ENCODE data around the gene LYPD5. TPM values are rescaled to one million over a fixed set of nuclear protein-coding genes. Genes with fewer than 3 reads are reported as not detected.
A peak's percentile ranks its signal among the peaks of the same experiment; 100 is the strongest.

The LYPD5 gene
- total and polyA plus RNA-seq, 2 of the 8 experiments (the other 6 are each of a cell fraction or from before 2014, with no cell fraction given) = 0.74 to 4.3 TPM

- TF ChIP-seq TAF7 (optimal IDR thresholded peaks at IDR 0.05; ENCODE audit: borderline replicate concordance, low read depth, low read length) (peak; percentile 83), BCL11A (IDR thresholded peaks at IDR 0.05; ENCODE audit: low read depth in 2 of 2, low read length in 2 of 2) (no peak), SUZ12 (IDR thresholded peaks at IDR 0.05; ENCODE audit: low read length) (peak; percentile 29; the same call in 1 of the 2 replicates), GABPA (IDR thresholded peaks at IDR 0.05; ENCODE audit: borderline replicate concordance, insufficient read depth, low read length) (no peak), EGR1 (IDR thresholded peaks at IDR 0.05; ENCODE audit: borderline replicate concordance, low read depth, low read length) (no peak; the same call in 1 of the 2 replicates), JUND (IDR thresholded peaks at IDR 0.05; ENCODE audit: low read length) (no peak), SP2 (IDR thresholded peaks at IDR 0.05; ENCODE audit: low read length) (no peak), SIX5 (IDR thresholded peaks at IDR 0.05; ENCODE audit: low read depth, low read length) (no peak), SAP30 (IDR thresholded peaks at IDR 0.05; ENCODE audit: insufficient read depth, insufficient replicate concordance, low read length) (no peak), YY1 (IDR thresholded peaks at IDR 0.05; ENCODE audit: low read depth, low read length) (peak; percentile 83; the same call in 1 of the 2 replicates), ATF2 (IDR thresholded peaks at IDR 0.05; ENCODE audit: low read length) (0 out of 2 replicates have a peak, but pooled peaks have one; percentile 45), POU5F1 (IDR thresholded peaks at IDR 0.05; ENCODE audit: low read depth, low read length) (no peak), ATF3 (IDR thresholded peaks at IDR 0.05; ENCODE audit: insufficient read depth, low read depth, low read length) (0 out of 2 replicates have a peak, but pooled peaks have one; percentile 10), MAX (IDR thresholded peaks at IDR 0.05) (peak; percentile 86), BACH1 (IDR thresholded peaks at IDR 0.05; ENCODE audit: low read length) (peak; percentile 88), TAF1 (IDR thresholded peaks at IDR 0.05; ENCODE audit: low read depth, low read length) (peak; percentile 85), TBP (IDR thresholded peaks at IDR 0.05; ENCODE audit: low read depth, low read length) (peak; percentile 64), SRF (IDR thresholded peaks at IDR 0.05; ENCODE audit: low read depth, low read length) (no peak), BRCA1 (IDR thresholded peaks at IDR 0.05; ENCODE audit: low read depth, low read length) (no peak), CBX5 (IDR thresholded peaks at IDR 0.05; ENCODE audit: low read depth, low read length) (no peak), EP300 (IDR thresholded peaks at IDR 0.05; ENCODE audit: borderline replicate concordance in 1 of 2, low read depth in 2 of 2, low read length in 2 of 2) (no peak; a peak in 1 of 3 replicates), JUN (IDR thresholded peaks at IDR 0.05; ENCODE audit: low read depth, low read length) (no peak)
Measured at GRCh38 chr19:43754503-43755255, 47.6 kb downstream of the LYPD5 start, which contains the start of gene SMG9 (continued).
